ENCODE data around the gene NELFB. TPM values are rescaled to one million over a fixed set of nuclear protein-coding genes. Genes with fewer than 3 reads are reported as not detected.

NELFB gene
- total and polyA plus RNA-seq, 9 of the 15 experiments (the other 6 are each of a cell fraction or from before 2014, with no cell fraction given), result 0.24 to 84.0 (median 29.7) TPM

- TF ChIP-seq, protein P1, sequence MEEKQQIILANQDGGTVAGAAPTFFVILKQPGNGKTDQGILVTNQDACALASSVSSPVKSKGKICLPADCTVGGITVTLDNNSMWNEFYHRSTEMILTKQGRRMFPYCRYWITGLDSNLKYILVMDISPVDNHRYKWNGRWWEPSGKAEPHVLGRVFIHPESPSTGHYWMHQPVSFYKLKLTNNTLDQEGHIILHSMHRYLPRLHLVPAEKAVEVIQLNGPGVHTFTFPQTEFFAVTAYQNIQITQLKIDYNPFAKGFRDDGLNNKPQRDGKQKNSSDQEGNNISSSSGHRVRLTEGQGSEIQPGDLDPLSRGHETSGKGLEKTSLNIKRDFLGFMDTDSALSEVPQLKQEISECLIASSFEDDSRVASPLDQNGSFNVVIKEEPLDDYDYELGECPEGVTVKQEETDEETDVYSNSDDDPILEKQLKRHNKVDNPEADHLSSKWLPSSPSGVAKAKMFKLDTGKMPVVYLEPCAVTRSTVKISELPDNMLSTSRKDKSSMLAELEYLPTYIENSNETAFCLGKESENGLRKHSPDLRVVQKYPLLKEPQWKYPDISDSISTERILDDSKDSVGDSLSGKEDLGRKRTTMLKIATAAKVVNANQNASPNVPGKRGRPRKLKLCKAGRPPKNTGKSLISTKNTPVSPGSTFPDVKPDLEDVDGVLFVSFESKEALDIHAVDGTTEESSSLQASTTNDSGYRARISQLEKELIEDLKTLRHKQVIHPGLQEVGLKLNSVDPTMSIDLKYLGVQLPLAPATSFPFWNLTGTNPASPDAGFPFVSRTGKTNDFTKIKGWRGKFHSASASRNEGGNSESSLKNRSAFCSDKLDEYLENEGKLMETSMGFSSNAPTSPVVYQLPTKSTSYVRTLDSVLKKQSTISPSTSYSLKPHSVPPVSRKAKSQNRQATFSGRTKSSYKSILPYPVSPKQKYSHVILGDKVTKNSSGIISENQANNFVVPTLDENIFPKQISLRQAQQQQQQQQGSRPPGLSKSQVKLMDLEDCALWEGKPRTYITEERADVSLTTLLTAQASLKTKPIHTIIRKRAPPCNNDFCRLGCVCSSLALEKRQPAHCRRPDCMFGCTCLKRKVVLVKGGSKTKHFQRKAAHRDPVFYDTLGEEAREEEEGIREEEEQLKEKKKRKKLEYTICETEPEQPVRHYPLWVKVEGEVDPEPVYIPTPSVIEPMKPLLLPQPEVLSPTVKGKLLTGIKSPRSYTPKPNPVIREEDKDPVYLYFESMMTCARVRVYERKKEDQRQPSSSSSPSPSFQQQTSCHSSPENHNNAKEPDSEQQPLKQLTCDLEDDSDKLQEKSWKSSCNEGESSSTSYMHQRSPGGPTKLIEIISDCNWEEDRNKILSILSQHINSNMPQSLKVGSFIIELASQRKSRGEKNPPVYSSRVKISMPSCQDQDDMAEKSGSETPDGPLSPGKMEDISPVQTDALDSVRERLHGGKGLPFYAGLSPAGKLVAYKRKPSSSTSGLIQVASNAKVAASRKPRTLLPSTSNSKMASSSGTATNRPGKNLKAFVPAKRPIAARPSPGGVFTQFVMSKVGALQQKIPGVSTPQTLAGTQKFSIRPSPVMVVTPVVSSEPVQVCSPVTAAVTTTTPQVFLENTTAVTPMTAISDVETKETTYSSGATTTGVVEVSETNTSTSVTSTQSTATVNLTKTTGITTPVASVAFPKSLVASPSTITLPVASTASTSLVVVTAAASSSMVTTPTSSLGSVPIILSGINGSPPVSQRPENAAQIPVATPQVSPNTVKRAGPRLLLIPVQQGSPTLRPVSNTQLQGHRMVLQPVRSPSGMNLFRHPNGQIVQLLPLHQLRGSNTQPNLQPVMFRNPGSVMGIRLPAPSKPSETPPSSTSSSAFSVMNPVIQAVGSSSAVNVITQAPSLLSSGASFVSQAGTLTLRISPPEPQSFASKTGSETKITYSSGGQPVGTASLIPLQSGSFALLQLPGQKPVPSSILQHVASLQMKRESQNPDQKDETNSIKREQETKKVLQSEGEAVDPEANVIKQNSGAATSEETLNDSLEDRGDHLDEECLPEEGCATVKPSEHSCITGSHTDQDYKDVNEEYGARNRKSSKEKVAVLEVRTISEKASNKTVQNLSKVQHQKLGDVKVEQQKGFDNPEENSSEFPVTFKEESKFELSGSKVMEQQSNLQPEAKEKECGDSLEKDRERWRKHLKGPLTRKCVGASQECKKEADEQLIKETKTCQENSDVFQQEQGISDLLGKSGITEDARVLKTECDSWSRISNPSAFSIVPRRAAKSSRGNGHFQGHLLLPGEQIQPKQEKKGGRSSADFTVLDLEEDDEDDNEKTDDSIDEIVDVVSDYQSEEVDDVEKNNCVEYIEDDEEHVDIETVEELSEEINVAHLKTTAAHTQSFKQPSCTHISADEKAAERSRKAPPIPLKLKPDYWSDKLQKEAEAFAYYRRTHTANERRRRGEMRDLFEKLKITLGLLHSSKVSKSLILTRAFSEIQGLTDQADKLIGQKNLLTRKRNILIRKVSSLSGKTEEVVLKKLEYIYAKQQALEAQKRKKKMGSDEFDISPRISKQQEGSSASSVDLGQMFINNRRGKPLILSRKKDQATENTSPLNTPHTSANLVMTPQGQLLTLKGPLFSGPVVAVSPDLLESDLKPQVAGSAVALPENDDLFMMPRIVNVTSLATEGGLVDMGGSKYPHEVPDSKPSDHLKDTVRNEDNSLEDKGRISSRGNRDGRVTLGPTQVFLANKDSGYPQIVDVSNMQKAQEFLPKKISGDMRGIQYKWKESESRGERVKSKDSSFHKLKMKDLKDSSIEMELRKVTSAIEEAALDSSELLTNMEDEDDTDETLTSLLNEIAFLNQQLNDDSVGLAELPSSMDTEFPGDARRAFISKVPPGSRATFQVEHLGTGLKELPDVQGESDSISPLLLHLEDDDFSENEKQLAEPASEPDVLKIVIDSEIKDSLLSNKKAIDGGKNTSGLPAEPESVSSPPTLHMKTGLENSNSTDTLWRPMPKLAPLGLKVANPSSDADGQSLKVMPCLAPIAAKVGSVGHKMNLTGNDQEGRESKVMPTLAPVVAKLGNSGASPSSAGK (IDR thresholded peaks at IDR 0.05), result peak; percentile 84
- TF ChIP-seq CC2D1A (IDR thresholded peaks at IDR 0.05) (peak; percentile 16; the same call in 1 of the 2 replicates), E4F1 (CRISPR knock-in tag; IDR thresholded peaks at IDR 0.05; ENCODE audit: borderline replicate concordance) (no peak), ESRRB (CRISPR knock-in tag; IDR thresholded peaks at IDR 0.05; ENCODE audit: borderline replicate concordance) (no peak), IRF1 (CRISPR knock-in tag; IDR thresholded peaks at IDR 0.05; ENCODE audit: borderline replicate concordance) (no peak), HOXB6 (CRISPR knock-in tag; IDR thresholded peaks at IDR 0.05; ENCODE audit: borderline replicate concordance) (no peak), POLR2AphosphoS5 (IDR thresholded peaks at IDR 0.05; ENCODE audit: control insufficient read depth, insufficient read depth, low read depth, low read length) (peak; percentile 61; the same call in 1 of the 2 replicates), CREB3L1 (IDR thresholded peaks at IDR 0.05; ENCODE audit: borderline replicate concordance, low read depth) (peak; percentile 17)
These were observed 21.6 kb downstream of the NELFB start (continued) for GRCh38 chr9:137276473-137277328.
